Effector CD8-positive, alpha-beta T cell (primary cell): ENCODE data around the gene JMY.

Experiments used
- DNase-seq: peaks from one replicate; lab custom pipeline; 2025; lab: John Stamatoyannopoulos, UW
- total RNA-seq, 4 experiments: gene quantifications; one replicate each; lab custom pipeline; 2026; lab: John Stamatoyannopoulos, UW

The JMY gene, protein sequence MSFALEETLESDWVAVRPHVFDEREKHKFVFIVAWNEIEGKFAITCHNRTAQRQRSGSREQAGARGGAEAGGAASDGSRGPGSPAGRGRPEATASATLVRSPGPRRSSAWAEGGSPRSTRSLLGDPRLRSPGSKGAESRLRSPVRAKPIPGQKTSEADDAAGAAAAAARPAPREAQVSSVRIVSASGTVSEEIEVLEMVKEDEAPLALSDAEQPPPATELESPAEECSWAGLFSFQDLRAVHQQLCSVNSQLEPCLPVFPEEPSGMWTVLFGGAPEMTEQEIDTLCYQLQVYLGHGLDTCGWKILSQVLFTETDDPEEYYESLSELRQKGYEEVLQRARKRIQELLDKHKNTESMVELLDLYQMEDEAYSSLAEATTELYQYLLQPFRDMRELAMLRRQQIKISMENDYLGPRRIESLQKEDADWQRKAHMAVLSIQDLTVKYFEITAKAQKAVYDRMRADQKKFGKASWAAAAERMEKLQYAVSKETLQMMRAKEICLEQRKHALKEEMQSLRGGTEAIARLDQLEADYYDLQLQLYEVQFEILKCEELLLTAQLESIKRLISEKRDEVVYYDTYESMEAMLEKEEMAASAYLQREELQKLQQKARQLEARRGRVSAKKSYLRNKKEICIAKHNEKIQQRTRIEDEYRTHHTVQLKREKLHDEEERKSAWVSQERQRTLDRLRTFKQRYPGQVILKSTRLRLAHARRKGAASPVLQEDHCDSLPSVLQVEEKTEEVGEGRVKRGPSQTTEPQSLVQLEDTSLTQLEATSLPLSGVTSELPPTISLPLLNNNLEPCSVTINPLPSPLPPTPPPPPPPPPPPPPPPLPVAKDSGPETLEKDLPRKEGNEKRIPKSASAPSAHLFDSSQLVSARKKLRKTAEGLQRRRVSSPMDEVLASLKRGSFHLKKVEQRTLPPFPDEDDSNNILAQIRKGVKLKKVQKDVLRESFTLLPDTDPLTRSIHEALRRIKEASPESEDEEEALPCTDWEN
- total RNA-seq, result 78.4 to 173 (median 104) reads per million in 4 experiments

DNA sequence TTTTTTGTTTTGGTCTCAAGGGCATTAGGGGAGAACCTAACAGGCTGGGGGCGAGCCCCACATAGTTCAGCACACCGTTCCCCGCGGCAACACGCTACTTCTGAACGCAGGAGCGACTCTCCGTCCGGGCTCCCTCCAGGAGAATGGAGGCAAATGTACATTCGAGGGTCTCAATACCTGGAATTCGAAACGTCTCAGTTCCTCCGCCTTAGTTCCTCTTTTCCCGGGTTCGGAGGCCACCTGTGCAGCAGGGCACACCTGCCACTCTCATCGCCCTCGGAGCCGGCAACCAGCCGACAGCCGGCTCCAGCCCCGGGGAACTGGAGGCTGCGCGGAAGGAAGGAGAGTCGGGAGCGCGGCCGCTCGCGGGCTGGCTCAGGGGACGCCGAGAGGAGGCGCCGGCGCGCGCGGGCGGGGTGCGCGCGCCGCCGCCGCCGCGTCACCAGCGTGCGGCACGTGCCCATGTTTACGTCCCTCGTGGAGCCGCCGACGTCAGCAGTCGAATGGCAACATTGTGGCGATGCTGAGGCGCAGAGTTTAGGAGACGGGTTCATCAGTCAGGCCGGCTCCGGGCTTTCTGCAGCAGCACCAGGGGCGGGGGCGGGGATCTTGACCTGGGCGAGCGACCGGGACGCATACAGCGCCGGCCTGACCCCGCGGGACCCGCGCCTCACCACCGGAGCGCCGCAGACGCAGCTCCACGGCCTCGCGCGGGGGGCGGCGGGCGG lies at the start of gene JMY:
Gene JMY (plus strand): TSS at position 498 of the 728 bp plus-strand sequence. CDS start 520 bp downstream, outside the sequence.
- peak; percentile 78 for DNase-seq

DNA sequence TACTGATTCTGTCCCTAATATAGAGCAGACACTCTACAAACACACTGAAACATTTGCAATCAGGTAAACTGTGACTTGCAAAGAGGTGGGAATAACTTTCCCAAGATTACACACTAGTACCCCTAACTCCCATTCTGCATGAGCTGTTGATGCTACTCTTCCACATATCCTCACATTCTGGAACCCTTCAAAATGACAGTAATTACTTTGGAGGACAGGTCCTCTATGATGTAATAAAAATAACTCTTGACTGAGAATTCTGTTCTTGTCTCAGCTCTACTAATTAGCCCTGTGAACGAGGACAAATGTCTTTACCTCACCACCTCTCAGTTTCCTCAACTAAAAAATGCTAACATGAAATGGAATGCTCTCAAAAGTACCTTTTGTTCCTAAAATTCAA lies 49.5 kb upstream of the JMY start:
- DNase-seq, result no peak

DNA sequence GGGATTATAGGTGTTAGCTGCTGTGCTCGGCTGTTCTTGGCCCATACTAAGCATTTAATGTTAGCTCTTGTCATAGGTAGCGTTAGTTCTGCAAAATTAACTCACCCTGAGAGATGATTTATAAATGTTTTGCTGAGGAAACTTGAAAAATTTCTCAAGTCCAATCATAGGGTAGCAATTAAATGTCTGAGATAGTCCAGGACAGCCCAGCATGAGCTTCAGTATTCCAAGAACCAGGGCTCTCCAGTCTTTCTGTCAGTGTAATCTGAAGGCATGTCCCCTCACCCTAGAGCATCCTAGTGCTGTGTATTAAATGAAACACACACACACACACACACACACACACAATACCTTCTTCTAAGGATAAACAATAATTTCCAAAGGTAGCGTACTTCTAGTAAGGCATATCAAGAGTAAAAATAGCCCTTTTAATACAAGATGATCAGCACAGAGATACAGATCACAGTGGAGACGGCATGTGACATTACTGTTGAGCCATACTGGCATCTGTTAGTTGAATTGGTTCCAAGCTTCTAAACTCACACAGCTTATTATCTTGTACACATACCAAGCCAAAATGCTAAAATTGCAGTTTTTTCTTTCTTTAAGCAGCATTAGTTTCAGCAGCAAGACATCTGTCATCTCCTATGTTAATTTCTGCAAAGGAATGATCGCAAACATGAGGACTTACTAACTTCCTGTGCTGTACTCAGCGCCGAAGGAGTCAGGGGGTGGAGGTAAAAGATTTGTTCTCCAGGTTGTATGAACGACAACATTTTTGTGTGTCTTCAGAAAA lies 46.3 kb upstream of the JMY start:
- DNase-seq, result no peak

DNA sequence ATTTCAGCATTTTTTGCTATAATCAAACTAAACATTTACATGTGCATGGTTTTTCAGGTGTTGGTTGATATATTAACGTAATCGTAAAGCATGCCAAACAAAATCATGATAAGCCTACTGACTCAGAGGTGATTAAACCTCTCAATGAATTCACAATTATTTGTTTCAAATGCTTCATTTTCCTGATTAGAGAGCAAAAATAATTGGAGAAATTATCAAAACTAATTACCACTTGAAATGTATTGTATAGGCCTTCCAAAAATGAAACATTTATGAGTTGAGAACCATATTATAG lies 45.7 kb upstream of the JMY start:
- DNase-seq, result no peak

DNA sequence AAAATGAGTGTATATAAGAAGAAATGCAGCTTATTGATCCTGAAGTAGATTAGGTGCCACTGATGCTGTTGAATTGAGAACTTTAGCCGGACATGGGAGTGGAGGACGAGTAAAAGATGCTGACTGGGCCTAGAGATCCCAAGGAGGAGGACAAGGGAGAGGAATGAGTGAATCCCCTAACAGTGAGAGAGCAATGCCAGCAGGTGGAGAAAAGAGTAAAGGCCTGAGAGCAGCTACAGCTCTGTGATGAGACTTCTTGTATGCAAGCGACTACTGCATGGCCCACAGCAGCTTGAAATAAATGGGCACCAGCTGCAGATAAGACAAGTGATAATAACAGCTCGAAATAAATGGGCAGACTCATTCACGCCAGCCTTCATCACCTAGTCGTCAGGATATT lies 44.5 kb upstream of the JMY start:
- no peak for DNase-seq

DNA sequence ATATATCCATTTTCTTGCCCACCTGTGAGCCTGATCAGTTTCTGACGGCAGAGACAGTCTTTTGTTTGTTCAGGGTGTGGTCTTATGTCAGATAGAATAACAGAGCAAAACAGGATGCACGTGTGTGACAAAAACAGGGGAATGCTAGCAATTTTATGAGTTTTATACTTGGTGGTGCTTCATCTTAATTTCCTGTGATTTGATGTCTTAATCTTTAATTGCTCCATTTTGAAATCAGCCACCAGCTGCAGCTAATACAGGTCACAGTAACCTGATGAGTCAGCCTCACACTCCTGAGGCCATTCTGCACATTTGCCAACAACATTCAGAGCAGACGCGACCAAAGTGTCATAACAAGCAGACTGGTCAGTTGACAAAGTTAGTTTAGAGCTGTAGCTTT lies 42.3 kb upstream of the JMY start:
- DNase-seq, result no peak

DNA sequence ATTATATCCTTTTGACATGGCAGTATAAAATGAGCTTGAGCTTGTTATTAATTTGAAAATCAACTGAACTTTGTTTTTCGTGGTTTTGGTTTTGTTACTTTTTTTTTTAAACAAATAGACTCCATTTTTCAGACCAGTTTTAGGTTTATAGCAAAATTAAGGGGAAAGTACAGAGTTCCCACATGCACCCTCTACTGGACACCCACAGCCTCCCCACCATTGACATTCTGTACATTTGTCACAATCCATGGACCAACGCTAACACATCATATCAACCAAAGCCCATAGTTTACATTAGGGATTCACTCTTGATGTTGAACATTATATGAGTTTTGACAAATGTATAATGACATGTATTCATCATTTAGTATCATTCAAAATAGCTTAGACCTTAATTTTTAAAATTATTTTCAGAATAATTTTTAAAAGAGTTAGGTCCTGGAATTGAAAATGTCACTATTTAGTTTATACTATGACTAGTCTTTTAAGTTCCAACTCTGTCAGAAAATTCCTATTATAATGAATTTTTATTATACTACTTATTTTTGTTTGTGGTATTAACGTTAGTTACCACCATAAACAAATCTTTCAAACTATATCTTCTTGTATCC lies 35.3 kb upstream of the JMY start:
- DNase-seq, result no peak

DNA sequence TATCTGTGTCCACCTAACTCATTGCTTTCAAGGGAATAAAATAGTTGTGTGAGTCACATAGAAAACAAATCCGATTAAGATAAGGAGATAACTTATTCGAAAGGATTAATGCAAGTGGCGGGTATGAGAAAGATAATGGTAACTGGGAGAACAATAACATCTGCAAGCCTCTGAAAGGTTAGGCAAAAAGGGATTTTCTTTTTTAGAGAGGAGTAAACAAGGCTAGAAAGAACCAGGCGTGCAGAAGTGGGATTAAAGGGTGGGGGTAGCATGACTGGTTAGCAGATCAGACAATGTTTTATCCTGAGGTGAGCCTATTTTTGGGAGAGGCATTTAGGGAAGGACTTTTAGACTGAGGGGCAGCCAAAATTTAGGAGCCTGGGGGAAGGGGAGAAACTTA lies 34.7 kb upstream of the JMY start:
- DNase-seq, result no peak

DNA sequence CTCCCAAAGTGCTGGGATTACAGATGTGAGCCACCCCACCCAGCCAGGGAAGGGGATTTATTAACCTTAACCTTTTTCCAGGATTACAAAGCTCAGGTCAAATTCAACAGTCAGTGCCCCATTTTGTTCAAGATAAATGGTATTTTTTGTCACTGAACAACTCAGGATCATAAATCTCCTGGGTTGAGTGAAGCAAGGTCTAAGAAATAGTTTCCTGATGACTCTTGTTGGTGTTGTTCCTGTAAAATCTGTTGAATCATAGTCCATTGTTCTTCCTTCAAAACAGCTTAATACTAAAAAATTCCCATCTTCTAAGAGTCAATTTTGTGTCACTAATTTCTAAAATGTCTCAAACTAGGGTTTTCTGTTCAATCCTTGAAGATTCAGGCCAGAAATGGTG lies 33.9 kb upstream of the JMY start:
- DNase-seq, result no peak

DNA sequence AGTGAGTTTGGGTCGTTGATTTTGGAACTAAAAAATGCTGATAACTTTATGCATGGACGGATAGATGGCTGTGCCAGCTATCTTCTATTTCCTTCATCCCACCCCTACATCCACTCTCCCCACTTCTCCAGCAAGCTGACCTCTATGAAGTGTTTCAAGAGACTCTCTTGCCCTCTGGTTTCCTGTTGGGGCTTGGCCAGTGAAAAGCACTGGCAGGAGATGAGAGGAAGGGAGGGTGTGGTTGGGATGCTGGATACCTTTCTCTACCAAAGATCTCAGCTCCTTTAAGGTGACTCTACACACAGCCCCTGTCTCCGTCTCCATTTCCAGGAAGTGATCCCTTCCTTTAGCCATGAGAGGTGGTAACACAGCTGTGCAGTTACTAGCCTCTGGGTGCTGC lies 30.0 kb upstream of the JMY start:
- no peak for DNase-seq

DNA sequence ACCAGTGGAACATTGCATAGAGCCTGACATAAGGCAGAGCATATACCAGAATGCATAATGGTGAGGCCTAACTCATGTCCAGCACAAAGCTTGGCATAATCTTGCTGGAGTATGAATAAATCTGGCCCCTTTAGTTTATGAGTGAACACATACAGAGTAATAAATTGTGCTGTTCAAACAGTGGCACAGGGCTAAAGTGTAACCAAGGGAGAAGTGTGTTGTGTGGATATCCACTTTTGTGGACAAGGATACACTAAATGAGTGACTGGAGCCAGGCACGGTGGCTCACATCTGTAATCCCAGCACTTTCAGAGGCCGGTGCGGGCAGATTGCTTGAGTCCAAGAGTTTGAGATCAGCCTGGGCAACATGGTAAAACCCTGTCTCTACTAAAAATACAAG lies 29.4 kb upstream of the JMY start:
- DNase-seq, result no peak

DNA sequence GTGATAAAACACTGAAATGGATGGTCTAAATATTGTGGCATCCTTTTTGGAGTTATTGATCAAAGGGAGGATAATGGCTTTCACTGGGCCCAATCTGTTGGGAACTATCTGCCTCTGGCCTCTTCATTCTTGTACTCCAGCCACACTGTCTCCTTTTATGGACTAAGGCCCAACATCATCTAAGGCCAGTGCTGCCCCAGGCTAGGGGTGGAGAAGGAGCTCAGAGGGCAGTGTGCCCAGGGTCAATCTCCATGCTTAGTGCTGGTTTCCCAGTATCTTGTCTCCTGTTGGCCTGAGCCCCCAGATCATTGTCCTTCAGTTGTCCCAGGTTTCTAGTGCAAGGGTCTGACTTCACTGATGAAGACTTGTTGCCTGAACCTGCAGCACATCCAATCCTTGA lies 26.4 kb upstream of the JMY start:
- no peak for DNase-seq

DNA sequence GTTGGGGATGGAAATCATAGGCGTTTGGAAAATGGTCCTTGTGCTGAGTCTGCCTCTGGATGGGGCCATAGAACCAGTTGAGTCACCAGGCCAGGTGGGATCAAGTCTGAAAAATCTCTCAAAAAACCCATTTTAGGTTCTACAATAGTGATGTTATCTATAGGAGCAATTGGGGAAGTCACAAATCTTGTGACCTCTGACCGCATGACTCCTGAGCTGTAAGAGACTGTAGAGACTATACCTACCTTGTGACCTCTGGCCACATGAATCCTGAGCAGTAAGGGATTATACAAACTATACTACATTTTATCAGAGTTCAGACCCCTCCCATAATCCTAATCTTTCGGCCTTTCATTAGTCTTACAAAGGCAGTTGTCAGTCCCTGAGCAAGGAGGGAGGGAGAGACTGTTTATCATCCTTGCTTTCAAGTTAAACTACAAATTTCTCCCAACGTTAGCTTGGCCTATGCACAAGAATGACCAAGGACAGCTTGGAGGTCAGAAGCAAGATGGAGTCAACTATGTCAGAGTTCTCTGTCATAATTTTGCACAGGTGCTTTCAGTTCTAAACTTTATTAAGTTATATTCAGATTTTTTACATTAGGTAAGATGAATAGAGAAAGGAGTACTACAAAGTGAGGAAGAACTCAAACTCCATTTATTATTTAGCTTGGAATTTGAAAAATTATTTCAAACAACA lies 11.5 kb upstream of the JMY start:
- DNase-seq, result no peak

DNA sequence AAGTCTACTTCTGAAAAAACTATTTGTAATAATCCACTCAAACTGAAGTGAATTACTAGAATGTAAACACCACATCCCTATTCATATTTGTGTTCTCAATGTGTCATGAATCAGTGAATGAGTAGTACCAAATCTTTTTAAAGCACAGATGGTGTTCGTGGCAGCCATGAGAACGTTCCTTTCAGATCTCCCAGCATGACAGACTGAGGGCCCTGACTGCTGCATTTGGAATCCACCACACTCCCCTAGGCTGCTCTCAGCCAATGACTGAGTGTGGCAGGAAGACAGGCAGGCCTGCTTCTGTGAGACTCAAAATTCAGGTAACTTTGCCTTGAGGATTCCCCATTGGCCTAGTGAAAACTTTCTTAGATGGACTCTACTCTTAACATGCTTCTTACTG lies 10.9 kb upstream of the JMY start:
- no peak for DNase-seq

DNA sequence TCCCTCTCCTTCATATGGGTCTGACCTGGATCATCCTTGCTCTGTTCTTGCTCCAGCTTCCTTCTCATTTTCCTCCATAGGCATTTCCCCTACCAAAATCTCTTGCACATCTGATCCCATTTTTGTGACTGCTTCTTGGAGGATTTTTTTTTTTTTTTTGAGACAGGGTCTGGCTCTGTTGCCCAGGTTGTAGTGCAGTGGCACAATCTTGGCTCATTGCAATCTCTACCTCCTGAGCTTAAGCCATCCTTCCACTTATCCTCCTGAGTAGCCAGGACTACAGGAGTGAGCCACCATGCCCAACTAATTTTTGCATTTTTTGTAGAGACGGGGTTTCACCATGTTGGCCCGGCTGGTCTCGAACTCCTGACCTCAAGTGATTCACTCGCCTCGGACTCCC lies 10.5 kb upstream of the JMY start:
- DNase-seq, result no peak

DNA sequence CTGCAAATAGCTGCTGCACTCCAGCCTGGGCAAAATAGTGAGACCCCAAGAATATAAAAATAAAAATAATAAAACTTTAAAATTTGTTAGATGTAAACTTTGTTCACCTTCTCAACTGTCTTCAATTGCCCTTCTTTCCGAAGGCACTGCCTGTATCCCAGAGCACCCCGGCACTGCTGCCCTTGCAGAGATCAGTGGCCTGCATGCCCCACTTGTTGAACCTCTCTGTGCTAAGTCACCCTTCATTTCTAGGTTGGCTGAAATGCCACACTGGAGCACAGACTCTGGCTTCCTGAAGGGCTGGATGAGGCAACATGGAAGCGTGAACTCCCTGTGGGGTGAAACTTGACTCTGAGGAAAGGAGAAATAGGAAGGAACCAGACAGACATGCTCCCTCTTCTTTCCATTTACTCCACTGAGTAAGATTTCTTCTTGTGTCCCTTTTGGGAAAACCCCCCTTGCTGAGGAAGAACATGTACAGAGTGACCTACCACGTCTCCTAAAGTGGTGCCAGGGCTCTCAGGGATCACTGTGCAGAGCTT lies 8.4 kb upstream of the JMY start:
- DNase-seq, result no peak

DNA sequence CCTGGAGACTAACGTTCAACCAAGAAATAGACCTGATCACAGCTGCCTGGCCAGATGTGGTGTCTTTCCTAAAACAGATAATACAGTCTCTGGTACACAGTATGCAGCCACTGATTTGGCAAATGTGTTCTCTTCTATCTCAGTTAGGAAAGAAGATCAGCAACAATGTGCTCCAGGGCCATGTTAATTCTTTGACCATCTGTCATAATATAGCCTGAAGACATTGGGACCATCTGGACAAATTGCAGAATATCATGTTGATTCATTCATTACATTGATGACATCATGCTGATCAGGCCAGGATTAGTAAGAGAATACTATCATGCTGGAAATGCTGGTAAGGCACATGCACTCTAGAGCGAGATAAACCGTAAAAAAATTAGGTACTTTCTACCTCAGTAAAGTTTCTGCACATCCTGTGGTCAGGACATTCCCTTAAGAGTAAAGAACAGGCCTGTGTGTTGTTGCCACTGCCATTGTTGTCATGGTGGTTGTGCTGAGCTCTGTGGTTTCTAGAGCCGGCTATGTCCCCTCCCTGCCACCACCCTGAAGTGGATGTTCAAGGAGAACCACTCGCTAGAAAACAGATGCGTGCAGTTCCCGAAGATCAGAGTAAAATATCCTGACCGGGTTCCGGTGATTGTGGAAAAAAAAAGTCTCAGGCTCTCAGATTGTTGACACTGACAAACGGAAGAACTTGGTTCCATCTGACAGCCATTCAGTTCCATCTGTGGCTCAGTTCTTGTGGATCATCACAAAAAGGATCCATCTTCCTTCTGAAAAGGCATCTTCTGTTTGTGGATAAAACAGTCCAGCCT lies 6.4 kb upstream of the JMY start:
- DNase-seq, result no peak

DNA sequence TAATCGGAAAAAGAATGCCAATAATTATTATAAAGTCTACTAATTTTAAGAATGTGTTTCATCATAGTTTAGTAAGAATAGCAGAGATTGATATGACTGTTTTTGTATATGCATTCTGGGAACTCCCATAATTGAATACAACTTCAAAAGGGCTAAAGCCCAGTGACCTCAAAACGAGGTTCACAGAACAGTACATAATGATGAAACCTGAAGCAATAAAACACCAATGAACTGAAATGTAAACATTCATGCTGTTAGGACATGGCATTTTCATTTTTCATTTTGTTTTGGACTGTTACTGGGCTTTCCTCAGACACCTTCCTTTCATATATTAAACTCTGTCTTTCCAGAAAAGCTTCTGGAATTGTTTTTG lies 684 bp upstream of the JMY start:
- no peak for DNase-seq

DNA sequence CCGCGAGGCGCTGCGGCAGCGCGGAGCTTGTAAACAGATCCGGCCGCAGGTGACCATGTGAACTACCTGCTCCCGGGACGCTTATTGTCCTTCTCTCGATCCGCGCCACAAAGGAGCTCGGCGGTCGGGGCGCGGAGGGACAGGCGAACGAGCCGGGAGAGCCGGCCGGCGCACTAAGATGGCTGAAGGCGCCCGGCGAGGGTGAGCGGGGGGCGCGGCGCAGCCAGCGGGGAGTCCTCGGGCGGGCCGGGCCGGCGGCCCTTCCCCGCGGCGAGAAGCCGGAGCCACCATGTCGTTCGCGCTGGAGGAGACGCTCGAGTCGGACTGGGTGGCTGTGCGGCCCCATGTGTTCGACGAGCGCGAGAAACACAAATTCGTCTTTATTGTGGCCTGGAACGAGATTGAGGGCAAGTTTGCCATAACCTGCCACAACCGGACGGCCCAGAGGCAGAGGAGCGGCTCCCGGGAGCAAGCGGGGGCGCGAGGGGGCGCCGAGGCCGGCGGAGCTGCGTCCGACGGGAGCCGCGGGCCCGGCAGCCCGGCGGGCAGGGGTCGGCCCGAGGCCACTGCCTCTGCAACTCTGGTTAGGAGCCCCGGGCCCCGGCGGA lies 535 bp downstream of the JMY start:
- peak; percentile 22 for DNase-seq
